ENCODE data around the gene GUCY1A2.

Gene GUCY1A2

GRCh38 chr11:106644824-106645223, 373.5 kb downstream of the GUCY1A2 start:
- TF ChIP-seq CTCF (IDR thresholded peaks at IDR 0.05), result no peak
- DNase-seq, result no peak

GRCh38 chr11:106642331-106642730, 375.9 kb downstream of the GUCY1A2 start:
- no peak overlapping the region for H3K27ac ChIP-seq
- no peak for DNase-seq
- no peak for TF ChIP-seq CTCF (IDR thresholded peaks at IDR 0.05)
- H3K9me3 ChIP-seq, result peaks cover 0 to 17% (median 5%) of the 10 kb centered on the region in 3 donors
- H3K4me1 ChIP-seq, result no peaks in the 10 kb centered on the region
- H3K4me3 ChIP-seq, result no peak overlapping the region
- H3K36me3 ChIP-seq, result no peaks in the 10 kb centered on the region
- intact Hi-C loops (cut with DNase I; ENCODE audit: low total_unique reads), result no loop called here
- no peaks in the 10 kb centered on the region for H3K27me3 ChIP-seq

More at GRCh38 chr11:106644824-106645223, 373.5 kb downstream of the GUCY1A2 start:
- Histone ChIP-seq H3K4me3 (no peak overlapping the region), H3K9me3 (peaks cover 0 to 13% (median 0%) of the 10 kb centered on the region in 3 donors), H3K27me3 (no peaks in the 10 kb centered on the region), H3K4me1 (no peaks in the 10 kb centered on the region), H3K27ac (no peak overlapping the region), H3K36me3 (no peaks in the 10 kb centered on the region)
- intact Hi-C loops (cut with DNase I; ENCODE audit: low total_unique reads), result no loop called here

- DNase-seq, result no peak
- Histone ChIP-seq H3K36me3 (no peaks in the 10 kb centered on the region), H3K27me3 (no peaks in the 10 kb centered on the region), H3K27ac (no peak overlapping the region), H3K4me1 (no peaks in the 10 kb centered on the region), H3K4me3 (no peak overlapping the region), H3K9me3 (no peaks in the 10 kb centered on the region)
- TF ChIP-seq CTCF (IDR thresholded peaks at IDR 0.05), result no peak
- intact Hi-C loops (cut with DNase I; ENCODE audit: low total_unique reads), result no loop called here
Observed at GRCh38 chr11:106632283-106632682, 386.0 kb downstream of the GUCY1A2 start.

GRCh38 chr11:106627694-106628093, 390.6 kb downstream of the GUCY1A2 start:
- H3K4me1 ChIP-seq, result no peaks in the 10 kb centered on the region
- intact Hi-C loops (cut with DNase I; ENCODE audit: low total_unique reads), result no loop called here
- H3K4me3 ChIP-seq, result no peak overlapping the region
- no peak for TF ChIP-seq CTCF (IDR thresholded peaks at IDR 0.05)
- no peaks in the 10 kb centered on the region for H3K36me3 ChIP-seq
- no peak overlapping the region for H3K27ac ChIP-seq
- no peaks in the 10 kb centered on the region for H3K27me3 ChIP-seq
- H3K9me3 ChIP-seq, result no peaks in the 10 kb centered on the region
- DNase-seq, result no peak

- Histone ChIP-seq H3K9me3 (no peaks in the 10 kb centered on the region), H3K4me1 (no peaks in the 10 kb centered on the region), H3K27ac (no peak overlapping the region), H3K4me3 (no peak overlapping the region), H3K36me3 (no peaks in the 10 kb centered on the region), H3K27me3 (no peaks in the 10 kb centered on the region)
- no peak for TF ChIP-seq CTCF (IDR thresholded peaks at IDR 0.05)
- no peak for DNase-seq
- intact Hi-C loops (cut with DNase I; ENCODE audit: low total_unique reads), result no loop called here
Observed at GRCh38 chr11:106625566-106625965, 392.7 kb downstream of the GUCY1A2 start.

GRCh38 chr11:106624377-106624776, 393.9 kb downstream of the GUCY1A2 start:
- H3K4me1 ChIP-seq, result no peaks in the 10 kb centered on the region
- no peak overlapping the region for H3K4me3 ChIP-seq
- TF ChIP-seq CTCF (IDR thresholded peaks at IDR 0.05), result no peak
- H3K36me3 ChIP-seq, result no peaks in the 10 kb centered on the region
- intact Hi-C loops (cut with DNase I; ENCODE audit: low total_unique reads), result no loop called here
- no peaks in the 10 kb centered on the region for H3K27me3 ChIP-seq
- H3K9me3 ChIP-seq, result no peaks in the 10 kb centered on the region
- DNase-seq, result no peak
- H3K27ac ChIP-seq, result no peak overlapping the region

All from tibial artery (tissue), 4 donors.